ENCODE data around the gene MECP2. TPM values are rescaled to one million over a fixed set of nuclear protein-coding genes. Genes with fewer than 3 reads are reported as not detected.

MECP2 gene
- total RNA-seq, 1 experiment from 2014 or later = 47.3 TPM

- DNase-seq = peak; percentile 75
- Histone ChIP-seq H3K79me2 (ENCODE audit: low read length) (peaks cover 90% of the 10 kb centered on the region), H3K9me2 (replicated peaks; ENCODE audit: low read length) (no peaks in the 10 kb centered on the region), H3K9me3 (ENCODE audit: low read length) (no peaks in the 10 kb centered on the region), H2AFZ (ENCODE audit: low read length) (no peak overlapping the region), H3K36me3 (ENCODE audit: low read depth, low read length) (peaks cover 3% of the 10 kb centered on the region; the same call in 1 of the 2 replicates), H3K4me2 (ENCODE audit: low read length) (peak overlapping the region; percentile 57), H3F3A (ENCODE audit: low read length, unreplicated experiment) (peaks cover 4% of the 10 kb centered on the region), H3K4me1 (ENCODE audit: insufficient read depth, low read length) (peaks cover 20% of the 10 kb centered on the region), H3K4me3 (ENCODE audit: low read length) (peak overlapping the region; percentile 28; the same call in 1 of the 2 replicates), H3K27ac (ENCODE audit: low read length) (no peak overlapping the region), H3K27me3 (ENCODE audit: low read length) (no peaks in the 10 kb centered on the region), H3K9ac (ENCODE audit: low read length) (no peak overlapping the region), H4K20me1 (ENCODE audit: low read length) (peaks cover 3% of the 10 kb centered on the region; the same call in 1 of the 2 replicates)
- BruUV-seq (replicated peaks) = no TSS peak
- CTCF ChIA-PET = no interaction called here
- POLR2A ChIA-PET (ENCODE audit: unreplicated experiment) = no interaction called here
- peak; percentile 93 for ATAC-seq
- intact Hi-C loops (cut with micrococcal nuclease) = no loop called here
- no peak for TF ChIP-seq EZH2phosphoT487 (IDR thresholded peaks at IDR 0.05; ENCODE audit: borderline replicate concordance, low read length)
- no peak for TF ChIP-seq EZH2 (IDR thresholded peaks at IDR 0.05; ENCODE audit: low read length, unreplicated experiment)
- TF ChIP-seq CTCF (conservative IDR thresholded peaks at IDR 0.05; ENCODE audit: low read depth, low read length) = no peak
Measured at GRCh38 chrX:154074199-154074598, 23.3 kb downstream of the MECP2 start.

GRCh38 chrX:154072192-154072591, 25.3 kb downstream of the MECP2 start:
- H3K27me3 ChIP-seq (ENCODE audit: low read length) = no peaks in the 10 kb centered on the region
- no peak overlapping the region for H2AFZ ChIP-seq (ENCODE audit: low read length)
- no peaks in the 10 kb centered on the region for H3K9me3 ChIP-seq (ENCODE audit: low read length)
- intact Hi-C loops (cut with micrococcal nuclease) = no loop called here
- ATAC-seq (no peak), DNase-seq (no peak)
- H3K36me3 ChIP-seq (ENCODE audit: low read depth, low read length) = peaks cover 3% of the 10 kb centered on the region; the same call in 1 of the 2 replicates
- no peaks in the 10 kb centered on the region for H3K9me2 ChIP-seq (replicated peaks; ENCODE audit: low read length)
- peaks cover 20% of the 10 kb centered on the region for H3K4me1 ChIP-seq (ENCODE audit: insufficient read depth, low read length)
- TF ChIP-seq CTCF (conservative IDR thresholded peaks at IDR 0.05; ENCODE audit: low read depth, low read length) = no peak
- no peak for TF ChIP-seq EZH2phosphoT487 (IDR thresholded peaks at IDR 0.05; ENCODE audit: borderline replicate concordance, low read length)
- no peak for TF ChIP-seq EZH2 (IDR thresholded peaks at IDR 0.05; ENCODE audit: low read length, unreplicated experiment)
- H3K4me2 ChIP-seq (ENCODE audit: low read length) = no peak overlapping the region
- H4K20me1 ChIP-seq (ENCODE audit: low read length) = peaks cover 3% of the 10 kb centered on the region; the same call in 1 of the 2 replicates
- H3K9ac ChIP-seq (ENCODE audit: low read length) = no peak overlapping the region
- H3K27ac ChIP-seq (ENCODE audit: low read length) = no peak overlapping the region
- peaks cover 4% of the 10 kb centered on the region for H3F3A ChIP-seq (ENCODE audit: low read length, unreplicated experiment)
- no peak overlapping the region for H3K4me3 ChIP-seq (ENCODE audit: low read length)
- POLR2A ChIA-PET (ENCODE audit: unreplicated experiment) = no interaction called here
- no TSS peak for BruUV-seq (replicated peaks)
- CTCF ChIA-PET = no interaction called here
- peaks cover 96% of the 10 kb centered on the region for H3K79me2 ChIP-seq (ENCODE audit: low read length)

GRCh38 chrX:154068560-154068959, 29.0 kb downstream of the MECP2 start:
- Histone ChIP-seq H3K4me3 (ENCODE audit: low read length) (no peak overlapping the region), H3K27ac (ENCODE audit: low read length) (no peak overlapping the region), H2AFZ (ENCODE audit: low read length) (no peak overlapping the region), H3K9me3 (ENCODE audit: low read length) (no peaks in the 10 kb centered on the region), H3F3A (ENCODE audit: low read length, unreplicated experiment) (no peaks in the 10 kb centered on the region), H3K27me3 (ENCODE audit: low read length) (no peaks in the 10 kb centered on the region), H3K4me1 (ENCODE audit: insufficient read depth, low read length) (peaks cover under 1% of the 10 kb centered on the region), H3K9me2 (replicated peaks; ENCODE audit: low read length) (no peaks in the 10 kb centered on the region), H3K79me2 (ENCODE audit: low read length) (peaks cover 94% of the 10 kb centered on the region), H3K36me3 (ENCODE audit: low read depth, low read length) (no peaks in the 10 kb centered on the region; the same call in 1 of the 2 replicates), H4K20me1 (ENCODE audit: low read length) (peaks cover 4% of the 10 kb centered on the region; the same call in 1 of the 2 replicates), H3K9ac (ENCODE audit: low read length) (no peak overlapping the region), H3K4me2 (ENCODE audit: low read length) (no peak overlapping the region)
- ChIA-PET CTCF (no interaction called here), POLR2A (ENCODE audit: unreplicated experiment) (no interaction called here)
- no TSS peak for BruUV-seq (replicated peaks)
- ATAC-seq = no peak
- intact Hi-C loops (cut with micrococcal nuclease) = no loop called here
- TF ChIP-seq CTCF (conservative IDR thresholded peaks at IDR 0.05; ENCODE audit: low read depth, low read length) (no peak), EZH2 (IDR thresholded peaks at IDR 0.05; ENCODE audit: low read length, unreplicated experiment) (no peak), EZH2phosphoT487 (IDR thresholded peaks at IDR 0.05; ENCODE audit: borderline replicate concordance, low read length) (no peak)
- DNase-seq = no peak

All from PC-3 (cell line).